Right lobe of liver (tissue), 4 donors: ENCODE measurements around the gene RSBN1.

ENCODE experiments used
- POLR2A ChIP-seq: fragments of 450-650 bp; IDR thresholded peaks from one replicate; pipeline ENCODE4 v1.6.1; 2017; ENCODE audit warnings: antibody characterized with exemption, mild to moderate bottlenecking
- TF ChIP-seq, protein P1 (sequence below), 4 donors: fragments of 200-600 bp in 3 of 4; fragments of 450-650 bp in 1 of 4; IDR thresholded peaks; one replicate each; pipeline versions ENCODE4 v1.5.1 to v1.8.0; 2016 to 2022; ENCODE audit warnings: antibody characterized with exemption in 4 of 4, mild to moderate bottlenecking in 2 of 4
- donor health status: DM: no; HTN: no; CAD: no.
- donor health status: DM: no; HTN: no; CAD: no.
- donor health status: DM: no; HTN: yes; CAD: no.

GRCh38 chr1:113742515-113742914, 69.8 kb downstream of the RSBN1 start:
- TF ChIP-seq POLR2A = no peak
- TF ChIP-seq, protein P1, sequence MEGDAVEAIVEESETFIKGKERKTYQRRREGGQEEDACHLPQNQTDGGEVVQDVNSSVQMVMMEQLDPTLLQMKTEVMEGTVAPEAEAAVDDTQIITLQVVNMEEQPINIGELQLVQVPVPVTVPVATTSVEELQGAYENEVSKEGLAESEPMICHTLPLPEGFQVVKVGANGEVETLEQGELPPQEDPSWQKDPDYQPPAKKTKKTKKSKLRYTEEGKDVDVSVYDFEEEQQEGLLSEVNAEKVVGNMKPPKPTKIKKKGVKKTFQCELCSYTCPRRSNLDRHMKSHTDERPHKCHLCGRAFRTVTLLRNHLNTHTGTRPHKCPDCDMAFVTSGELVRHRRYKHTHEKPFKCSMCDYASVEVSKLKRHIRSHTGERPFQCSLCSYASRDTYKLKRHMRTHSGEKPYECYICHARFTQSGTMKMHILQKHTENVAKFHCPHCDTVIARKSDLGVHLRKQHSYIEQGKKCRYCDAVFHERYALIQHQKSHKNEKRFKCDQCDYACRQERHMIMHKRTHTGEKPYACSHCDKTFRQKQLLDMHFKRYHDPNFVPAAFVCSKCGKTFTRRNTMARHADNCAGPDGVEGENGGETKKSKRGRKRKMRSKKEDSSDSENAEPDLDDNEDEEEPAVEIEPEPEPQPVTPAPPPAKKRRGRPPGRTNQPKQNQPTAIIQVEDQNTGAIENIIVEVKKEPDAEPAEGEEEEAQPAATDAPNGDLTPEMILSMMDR (IDR thresholded peaks at IDR 0.05) = no peak
